Spleen (tissue), 11 donors: ENCODE data around the gene HSPB6. TPM values are rescaled to one million over a fixed set of nuclear protein-coding genes. Genes with fewer than 3 reads are reported as not detected.

Experiments used
- DNase-seq: peaks from one replicate; pipeline ENCODE4 v3.0.0-alpha.2; 2020
- H3K27ac ChIP-seq, 8 donors: fragments of 200-600 bp; sonication (generic) in 7 of 8; 1 replicate in 4 of 8; 2 replicates in 4 of 8; pipeline versions ENCODE4 v1.5.0 to v1.8.0; 2016 to 2021; ENCODE audit warnings: inconsistent platforms in 4 of 8, mild to moderate bottlenecking in 4 of 8, moderate library complexity in 1 of 8
- H3K27me3 ChIP-seq, 7 donors: fragments of 200-600 bp; sonication (generic) in 6 of 7; replicated peaks in 1 of 7; 1 replicate in 4 of 7; 2 replicates in 3 of 7; pipeline versions ENCODE4 v1.5.0 to v1.8.0; 2016 to 2021; ENCODE audit warnings: inconsistent platforms in 3 of 7, mild to moderate bottlenecking in 1 of 7
- H3K36me3 ChIP-seq, 6 donors: fragments of 200-600 bp; sonication (generic) in 5 of 6; 1 replicate in 4 of 6; 2 replicates in 2 of 6; pipeline versions ENCODE4 v1.5.0 to v1.8.0; 2016 to 2021; ENCODE audit warnings: inconsistent platforms in 2 of 6
- H3K4me1 ChIP-seq, 6 donors: fragments of 200-600 bp; sonication (generic) in 5 of 6; 1 replicate in 3 of 6; 2 replicates in 3 of 6; pipeline versions ENCODE4 v1.5.0 to v1.8.0; 2016 to 2021; ENCODE audit warnings: inconsistent platforms in 3 of 6
- H3K4me3 ChIP-seq, 8 donors: fragments of 200-600 bp; sonication (generic) in 7 of 8; 1 replicate in 4 of 8; 2 replicates in 4 of 8; pipeline versions ENCODE4 v1.5.0 to v1.8.0; 2016 to 2021; ENCODE audit warnings: inconsistent platforms in 4 of 8, mild to moderate bottlenecking in 4 of 8, moderate library complexity in 2 of 8
- H3K9me3 ChIP-seq, 8 donors: fragments of 200-600 bp; sonication (generic) in 7 of 8; 1 replicate in 4 of 8; 2 replicates in 4 of 8; pipeline versions ENCODE4 v1.5.0 to v1.8.0; 2016 to 2021; ENCODE audit warnings: inconsistent platforms in 4 of 8
- CTCF ChIP-seq, 11 experiments: fragments of 200-600 bp in 7 of 11; fragments of 450-650 bp in 4 of 11; sonication (generic) in 4 of 11; IDR thresholded peaks in 8 of 11; conservative IDR thresholded peaks in 3 of 11; 1 replicate in 7 of 11; 2 replicates in 4 of 11; pipeline versions ENCODE4 v1.4.0 to v1.8.0; 2016 to 2021; ENCODE audit warnings: antibody characterized with exemption in 11 of 11, inconsistent platforms in 4 of 11, mild to moderate bottlenecking in 1 of 11
- POLR2A ChIP-seq, 3 donors: fragments of 450-650 bp; IDR thresholded peaks; one replicate each; pipeline ENCODE4 v1.5.1; 2017; ENCODE audit warnings: antibody characterized with exemption in 3 of 3, mild to moderate bottlenecking in 1 of 3
- POLR2AphosphoS5 ChIP-seq, 3 donors: sonication (generic); formaldehyde crosslinking; IDR thresholded peaks; one replicate each; pipeline ENCODE4 v1.5.1; 2017; ENCODE audit warnings: antibody characterized with exemption in 3 of 3
- WGBS, 5 donors: extraction: QIAGEN DNeasy Blood & Tissue Kit in 3 of 5; methylation state at CpG; one replicate each; pipeline versions ENCODE4 v1.1.5 to v1.1.7; 2013 to 2018; 5-methylcytosine and 5-hydroxymethylcytosine counted together
- intact Hi-C: fragments of 100-400 bp; cut with DNase I; formaldehyde crosslinking; loops from one replicate; pipeline ENCODE4 v1.15.0; 2023; ENCODE audit warnings: low total_unique reads
- polyA plus RNA-seq, 3 donors: library from polyadenylated mRNA; stranded (reverse); fragments of 200-250 nt; gene quantifications; one replicate each; pipeline ENCODE4 v1.2.1, GENCODE V29; 2013
- total RNA-seq, 7 donors: library from RNA; depleted of rRNA in 3 of 7; stranded (reverse); fragments of >200 nt in 3 of 7; fragmentation: NEBNext Ultra II Directional in 4 of 7; extraction: Animal tissue kit (Norgen Biotek cat#: 25700) in 4 of 7; gene quantifications; one replicate each; pipeline versions ENCODE4 v1.1.0 to v1.2.1, GENCODE V29; 2016 to 2021
- donor health status: healthy with polysubstance abuse.
- donor health status: DM: no; HTN: no; CAD: no; lungs with moderate emphysema.
- donor health status: DM: no; HTN: no; CAD: no.
- donor health status: Bipolar disorder and iron deficiency.
- donor health status: healthy.
- donor health status: DM: no; HTN: no; CAD: no.
- donor health status: DM: yes; HTN: yes; CAD: no.

Gene HSPB6
- total and polyA plus RNA-seq, 10 donors = 2.1 to 11.0 (median 4.4) TPM

GRCh38 chr19:35793381-35794165 lies 36.7 kb upstream of the HSPB6 start:
- Histone ChIP-seq H3K9me3 (no peaks in the 10 kb centered on the region), H3K4me1 (peaks cover 0 to 10% (median 0%) of the 10 kb centered on the region in 6 donors), H3K27me3 (peaks cover 0 to 61% (median 10%) of the 10 kb centered on the region in 7 donors), H3K27ac (no peak overlapping the region), H3K4me3 (no peak overlapping the region), H3K36me3 (no peaks in the 10 kb centered on the region)
- DNase-seq = no peak
- WGBS, 5 donors = 62 to 73% (median 71%) methylated on average over 7 of the region's 7 CpGs
- TF ChIP-seq CTCF (IDR thresholded peaks at IDR 0.05 in 8 of 11, conservative IDR thresholded peaks at IDR 0.05 in 3 of 11) (no peak), POLR2A (IDR thresholded peaks at IDR 0.05) (no peak), POLR2AphosphoS5 (IDR thresholded peaks at IDR 0.05) (no peak)
- intact Hi-C loops = no loop called here

GRCh38 chr19:35792888-35793287 lies 36.1 kb upstream of the HSPB6 start:
- intact Hi-C loops = no loop called here
- DNase-seq = no peak
- 58 to 86% (median 79%) methylated on average over 2 to 8 of the region's 8 CpGs for WGBS, 5 donors
- Histone ChIP-seq H3K27ac (no peak overlapping the region), H3K9me3 (no peaks in the 10 kb centered on the region), H3K27me3 (peaks cover 0 to 55% (median 8%) of the 10 kb centered on the region in 7 donors), H3K4me1 (peaks cover 0 to 10% (median 0%) of the 10 kb centered on the region in 6 donors), H3K4me3 (no peak overlapping the region), H3K36me3 (no peaks in the 10 kb centered on the region)
- TF ChIP-seq CTCF (IDR thresholded peaks at IDR 0.05 in 8 of 11, conservative IDR thresholded peaks at IDR 0.05 in 3 of 11) (no peak), POLR2A (IDR thresholded peaks at IDR 0.05) (no peak), POLR2AphosphoS5 (IDR thresholded peaks at IDR 0.05) (no peak)

- H3K4me3 ChIP-seq = no peak overlapping the region
- WGBS, 5 donors = 84 to 92% (median 86%) methylated on average over 12 to 15 of the region's 15 CpGs
- intact Hi-C loops = no loop called here
Measured at GRCh38 chr19:35792312-35792711, 35.5 kb upstream of the HSPB6 start.

More at GRCh38 chr19:35792312-35792711, 35.5 kb upstream of the HSPB6 start:
- DNase-seq = no peak
- H3K9me3 ChIP-seq = no peaks in the 10 kb centered on the region
- peaks cover 0 to 5% (median 0%) of the 10 kb centered on the region in 6 donors for H3K36me3 ChIP-seq
- H3K4me1 ChIP-seq = peaks cover 0 to 4% (median 0%) of the 10 kb centered on the region in 6 donors
- peaks cover 0 to 49% (median 4%) of the 10 kb centered on the region in 7 donors for H3K27me3 ChIP-seq
- no peak overlapping the region for H3K27ac ChIP-seq
- TF ChIP-seq POLR2A (IDR thresholded peaks at IDR 0.05) (no peak), CTCF (IDR thresholded peaks at IDR 0.05 in 8 of 11, conservative IDR thresholded peaks at IDR 0.05 in 3 of 11) (no peak), POLR2AphosphoS5 (IDR thresholded peaks at IDR 0.05) (no peak)
